Sigmoid colon (tissue), 7 donors: ENCODE measurements around the gene SLC6A6. TPM values are rescaled to one million over a fixed set of nuclear protein-coding genes. Genes with fewer than 3 reads are reported as not detected.

Experiments used
- DNase-seq: peaks from one replicate; pipeline ENCODE4 v3.0.0-alpha.2; 2019
- H3K27ac ChIP-seq, 4 donors: fragments of 200-600 bp; sonication (generic); one replicate each; pipeline ENCODE4 v1.5.1; 2016 to 2019; ENCODE audit warnings: mild to moderate bottlenecking in 1 of 4
- H3K27me3 ChIP-seq, 3 donors: fragments of 200-600 bp; sonication (generic); one replicate each; pipeline ENCODE4 v1.5.1; 2019; ENCODE audit warnings: mild to moderate bottlenecking in 1 of 3
- H3K36me3 ChIP-seq, 4 donors: fragments of 200-600 bp; sonication (generic); one replicate each; pipeline ENCODE4 v1.5.1; 2016 to 2019
- H3K4me1 ChIP-seq, 4 donors: fragments of 200-600 bp; sonication (generic); one replicate each; pipeline ENCODE4 v1.5.1; 2017 to 2019
- H3K4me3 ChIP-seq, 4 donors: fragments of 200-600 bp; sonication (generic); one replicate each; pipeline ENCODE4 v1.5.1; 2017 to 2019; ENCODE audit warnings: mild to moderate bottlenecking in 2 of 4, moderate library complexity in 1 of 4
- H3K9me3 ChIP-seq, 4 donors: fragments of 200-600 bp in 3 of 4; sonication (generic) in 3 of 4; one replicate each; pipeline versions ENCODE4 v1.5.1 to v1.6.1; 2013 to 2019
- EP300 ChIP-seq, 4 donors: sonication (generic); formaldehyde crosslinking; IDR thresholded peaks; one replicate each; pipeline ENCODE4 v1.6.1; 2017; ENCODE audit warnings: antibody characterized with exemption in 4 of 4
- POLR2A ChIP-seq, 2 donors: fragments of 450-650 bp; IDR thresholded peaks; one replicate each; pipeline ENCODE4 v1.6.1; 2016; ENCODE audit warnings: antibody characterized with exemption in 2 of 2, mild to moderate bottlenecking in 2 of 2, moderate library complexity in 2 of 2
- POLR2AphosphoS5 ChIP-seq, 4 donors: sonication (generic); formaldehyde crosslinking; IDR thresholded peaks; one replicate each; pipeline ENCODE4 v1.6.1; 2017; ENCODE audit warnings: antibody characterized with exemption in 4 of 4
- WGBS, 2 donors: extraction: QIAGEN DNeasy Blood & Tissue Kit; methylation state at CpG; one replicate each; pipeline ENCODE4 v1.1.7; 2013; 5-methylcytosine and 5-hydroxymethylcytosine counted together
- intact Hi-C: fragments of 100-400 bp; cut with DNase I; formaldehyde crosslinking; loops from one replicate; pipeline ENCODE4 v1.15.1; 2023
- polyA plus RNA-seq, 3 donors: library from polyadenylated mRNA; stranded (reverse); fragments of 200-250 nt; gene quantifications; one replicate each; pipeline ENCODE4 v1.2.3, GENCODE V29; 2013
- total RNA-seq, 4 donors: library from RNA; depleted of rRNA; stranded (reverse); fragments of >200 nt; gene quantifications; one replicate each; pipeline ENCODE4 v1.1.0, GENCODE V29; 2016
- TF ChIP-seq, protein P1 (sequence below), 4 experiments: fragments of 450-650 bp in 3 of 4; fragments of 200-600 bp in 1 of 4; IDR thresholded peaks; one replicate each; pipeline ENCODE4 v1.5.1; 2016 to 2019; ENCODE audit warnings: antibody characterized with exemption in 4 of 4, mild to moderate bottlenecking in 3 of 4, moderate library complexity in 2 of 4
- donor health status: healthy with polysubstance abuse.
- donor health status: Bipolar disorder and iron deficiency.
- donor health status: healthy.

Gene SLC6A6
- total and polyA plus RNA-seq, 7 donors = 2.3 to 19.1 (median 8.4) TPM

DNA sequence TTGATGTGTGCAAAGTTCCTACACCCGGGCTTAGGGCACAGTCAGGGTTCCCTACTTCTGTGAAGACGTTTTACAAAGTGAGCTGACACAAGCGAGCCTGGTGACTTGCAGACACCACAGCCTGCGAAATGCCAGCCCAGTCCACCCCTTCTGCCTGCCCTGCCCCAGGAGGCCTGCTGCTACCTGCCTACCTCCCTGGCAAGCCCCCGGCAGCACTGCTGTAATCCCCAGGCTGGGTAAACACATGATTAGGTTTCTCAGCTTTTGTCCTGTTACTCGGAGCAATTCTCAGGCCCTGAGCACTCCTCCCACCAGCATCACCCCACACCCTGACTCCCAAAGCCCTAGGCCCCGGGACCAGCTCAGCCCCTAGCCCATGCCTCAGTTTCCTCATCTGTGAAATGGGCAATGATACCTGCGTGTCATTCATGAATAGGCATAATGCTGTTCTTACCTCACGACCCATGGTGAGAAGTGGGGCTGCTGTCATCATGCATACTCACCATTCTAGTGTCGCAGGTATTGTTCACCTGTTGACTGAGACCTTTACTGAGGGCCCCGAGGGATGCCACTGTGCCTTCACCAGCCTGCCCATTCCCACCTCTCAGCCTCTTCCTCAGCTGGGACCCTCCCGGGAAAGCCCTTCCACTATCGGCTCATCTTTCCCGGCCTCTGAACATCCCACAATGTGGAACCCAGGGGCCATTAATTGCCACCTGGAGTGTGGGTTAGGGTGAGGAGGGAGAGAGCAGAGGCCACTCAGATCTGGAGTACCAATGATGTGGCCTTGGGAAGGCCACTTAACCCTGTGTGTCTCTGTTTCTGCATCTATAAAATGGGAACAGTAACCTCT, 31.5 kb upstream of the SLC6A6 start:
- H3K9me3 ChIP-seq = no peaks in the 10 kb centered on the region
- TF ChIP-seq, protein P1, sequence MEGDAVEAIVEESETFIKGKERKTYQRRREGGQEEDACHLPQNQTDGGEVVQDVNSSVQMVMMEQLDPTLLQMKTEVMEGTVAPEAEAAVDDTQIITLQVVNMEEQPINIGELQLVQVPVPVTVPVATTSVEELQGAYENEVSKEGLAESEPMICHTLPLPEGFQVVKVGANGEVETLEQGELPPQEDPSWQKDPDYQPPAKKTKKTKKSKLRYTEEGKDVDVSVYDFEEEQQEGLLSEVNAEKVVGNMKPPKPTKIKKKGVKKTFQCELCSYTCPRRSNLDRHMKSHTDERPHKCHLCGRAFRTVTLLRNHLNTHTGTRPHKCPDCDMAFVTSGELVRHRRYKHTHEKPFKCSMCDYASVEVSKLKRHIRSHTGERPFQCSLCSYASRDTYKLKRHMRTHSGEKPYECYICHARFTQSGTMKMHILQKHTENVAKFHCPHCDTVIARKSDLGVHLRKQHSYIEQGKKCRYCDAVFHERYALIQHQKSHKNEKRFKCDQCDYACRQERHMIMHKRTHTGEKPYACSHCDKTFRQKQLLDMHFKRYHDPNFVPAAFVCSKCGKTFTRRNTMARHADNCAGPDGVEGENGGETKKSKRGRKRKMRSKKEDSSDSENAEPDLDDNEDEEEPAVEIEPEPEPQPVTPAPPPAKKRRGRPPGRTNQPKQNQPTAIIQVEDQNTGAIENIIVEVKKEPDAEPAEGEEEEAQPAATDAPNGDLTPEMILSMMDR (IDR thresholded peaks at IDR 0.05) = no peak
- TF ChIP-seq POLR2AphosphoS5 (IDR thresholded peaks at IDR 0.05) = no peak
- no peak for TF ChIP-seq EP300 (IDR thresholded peaks at IDR 0.05)
- TF ChIP-seq POLR2A (IDR thresholded peaks at IDR 0.05) = no peak
- no peak overlapping the region for H3K27ac ChIP-seq
- H3K36me3 ChIP-seq = no peaks in the 10 kb centered on the region
- no peak overlapping the region for H3K4me3 ChIP-seq
- 66 to 88% methylated on average over 14 of the region's 14 CpGs for WGBS, 2 donors
- H3K4me1 ChIP-seq = peaks cover 0 to 14% (median 3%) of the 10 kb centered on the region in 4 donors
- H3K27me3 ChIP-seq = no peaks in the 10 kb centered on the region
- no peak for DNase-seq
- intact Hi-C loops = no loop called here

DNA sequence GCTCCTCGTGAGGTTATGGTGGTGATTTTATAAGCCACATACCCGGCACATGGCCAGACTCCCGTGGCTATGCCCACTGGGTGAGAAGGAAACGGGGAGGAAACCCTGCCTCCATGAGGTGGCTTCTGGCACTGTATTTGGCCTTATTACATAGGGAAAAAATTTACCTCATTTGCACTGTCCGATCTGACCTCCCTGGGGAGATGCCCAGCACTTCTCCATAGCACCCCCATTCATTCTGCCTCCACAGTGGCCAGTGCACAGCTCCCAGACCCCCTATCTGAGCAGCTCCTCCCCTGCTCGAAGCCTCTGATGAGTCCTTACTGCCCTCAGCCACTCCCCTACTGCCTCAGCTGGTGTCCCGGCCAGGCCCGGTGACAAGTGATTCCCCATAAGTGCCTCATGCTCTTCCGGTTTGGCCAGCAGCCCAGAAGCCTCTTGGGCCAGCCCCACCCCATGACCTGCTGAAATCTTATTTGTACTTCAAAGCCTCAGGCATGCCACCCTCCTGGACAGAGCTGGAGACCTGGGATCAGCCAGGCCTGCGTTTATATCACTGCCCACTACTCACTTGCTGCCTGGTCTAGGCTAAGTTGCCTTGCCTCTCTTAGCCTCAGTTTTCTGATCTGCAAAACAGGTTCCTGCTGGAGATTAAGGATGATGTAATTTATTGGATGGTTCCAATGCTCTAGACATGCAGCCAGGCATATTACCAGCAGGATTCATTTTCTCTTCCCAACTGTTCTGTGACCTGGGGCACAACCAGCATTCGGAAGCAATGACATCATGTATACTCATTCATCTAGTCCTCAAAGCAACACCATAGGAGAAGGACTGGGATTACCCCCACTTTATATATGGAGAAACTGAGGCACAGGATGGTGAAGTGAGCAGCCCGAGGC, 30.6 kb upstream of the SLC6A6 start:
- DNase-seq = peak; percentile 76
- Histone ChIP-seq H3K4me3 (no peak overlapping the region), H3K9me3 (no peaks in the 10 kb centered on the region), H3K27ac (no peak overlapping the region), H3K36me3 (no peaks in the 10 kb centered on the region), H3K4me1 (peaks cover 0 to 14% (median 3%) of the 10 kb centered on the region in 4 donors), H3K27me3 (no peaks in the 10 kb centered on the region)
- WGBS, 2 donors = 9 to 38% methylated on average over 12 of the region's 12 CpGs
- TF ChIP-seq EP300 (IDR thresholded peaks at IDR 0.05) (no peak), POLR2AphosphoS5 (IDR thresholded peaks at IDR 0.05) (peak in 1 of 4 donors; percentile 32)
- intact Hi-C loops = no loop called here

DNA sequence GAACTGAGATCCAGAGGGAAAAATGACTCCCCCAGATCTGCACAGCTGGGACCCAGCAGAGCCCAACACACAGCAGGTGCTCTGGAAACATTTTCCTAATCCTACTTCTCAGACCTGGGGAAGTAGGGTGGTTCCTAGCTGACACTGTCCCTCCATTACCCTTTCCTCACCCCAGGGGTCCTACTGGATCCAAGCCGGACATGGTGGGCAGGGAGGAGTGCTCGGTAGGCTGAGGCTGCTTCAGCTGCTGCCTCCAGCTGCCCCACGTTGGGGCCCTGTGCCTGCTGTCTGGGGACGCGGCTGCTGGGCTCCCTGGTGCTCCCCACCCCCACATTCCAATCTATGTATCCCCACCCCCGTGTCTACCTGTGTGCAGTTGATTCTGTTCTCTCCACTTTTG, 29.8 kb upstream of the SLC6A6 start:
- no peak for DNase-seq
- no peak overlapping the region for H3K4me3 ChIP-seq
- H3K27me3 ChIP-seq = no peaks in the 10 kb centered on the region
- H3K9me3 ChIP-seq = no peaks in the 10 kb centered on the region
- peaks cover 0 to 14% (median 3%) of the 10 kb centered on the region in 4 donors for H3K4me1 ChIP-seq
- no peaks in the 10 kb centered on the region for H3K36me3 ChIP-seq
- 64 to 78% methylated on average over 6 of the region's 6 CpGs for WGBS, 2 donors
- no peak overlapping the region for H3K27ac ChIP-seq
- intact Hi-C loops = no loop called here
- TF ChIP-seq POLR2A (IDR thresholded peaks at IDR 0.05) (no peak), POLR2AphosphoS5 (IDR thresholded peaks at IDR 0.05) (no peak), EP300 (IDR thresholded peaks at IDR 0.05) (no peak)
- TF ChIP-seq, protein P1 (IDR thresholded peaks at IDR 0.05) = no peak

DNA sequence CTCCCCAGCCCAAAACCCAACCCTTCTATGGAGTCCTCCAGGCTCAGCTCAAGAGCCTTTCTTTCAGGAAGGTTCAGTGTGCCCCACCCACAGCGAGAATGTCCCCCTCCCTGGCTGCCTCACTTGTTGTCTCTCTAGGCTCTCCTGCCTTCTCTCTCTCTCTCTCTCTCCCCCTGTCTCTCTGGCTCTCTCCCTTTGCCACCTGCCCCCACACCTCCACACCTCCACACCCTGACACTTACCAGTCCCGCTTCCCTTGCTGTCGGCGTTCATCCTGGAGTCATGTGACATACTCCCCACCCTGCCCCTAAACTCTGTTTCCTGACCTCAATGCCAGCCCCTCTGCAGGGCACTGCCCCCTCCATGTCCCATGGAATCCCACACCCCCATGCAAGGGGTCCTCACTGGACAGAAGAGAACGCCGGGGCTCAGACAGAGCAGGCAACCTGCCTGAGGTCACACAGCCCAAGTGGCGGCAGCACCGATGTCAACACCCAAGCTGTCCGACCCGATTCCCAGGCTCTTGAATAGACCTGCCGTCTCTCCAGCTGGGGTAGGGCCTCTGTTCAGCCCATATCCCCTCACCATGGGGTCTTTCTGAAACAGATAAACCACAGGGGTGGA, 28.5 kb upstream of the SLC6A6 start:
- TF ChIP-seq POLR2A (IDR thresholded peaks at IDR 0.05) = no peak
- TF ChIP-seq POLR2AphosphoS5 (IDR thresholded peaks at IDR 0.05) = no peak
- TF ChIP-seq, protein P1 (IDR thresholded peaks at IDR 0.05) = no peak
- TF ChIP-seq EP300 (IDR thresholded peaks at IDR 0.05) = no peak
- Histone ChIP-seq H3K4me3 (no peak overlapping the region), H3K36me3 (no peaks in the 10 kb centered on the region), H3K27ac (no peak overlapping the region), H3K27me3 (no peaks in the 10 kb centered on the region), H3K9me3 (no peaks in the 10 kb centered on the region), H3K4me1 (peaks cover 0 to 14% (median 3%) of the 10 kb centered on the region in 4 donors)
- WGBS, 2 donors = 82 to 86% methylated on average over 11 of the region's 11 CpGs
- DNase-seq = no peak
- intact Hi-C loops = no loop called here
